Esophagus squamous epithelium (tissue), 5 donors: Measurements from ENCODE around the gene CPSF4L. TPM values are rescaled to one million over a fixed set of nuclear protein-coding genes. Genes with fewer than 3 reads are reported as not detected.
A peak's percentile ranks its signal among the peaks of the same experiment; 100 is the strongest.

Experiments used
- DNase-seq: peaks from one replicate; lab custom pipeline; 2025; lab: John Stamatoyannopoulos, UW
- H3K27ac ChIP-seq, 4 donors: fragments of 200-600 bp; sonication (generic); one replicate each; pipeline ENCODE4 v1.5.1; 2016 to 2019; ENCODE audit warnings: mild to moderate bottlenecking in 1 of 4
- H3K27me3 ChIP-seq, 4 donors: fragments of 200-600 bp; sonication (generic); 1 replicate in 3 of 4; 2 replicates in 1 of 4; pipeline versions ENCODE4 v1.5.1 to v1.6.0; 2017 to 2021; ENCODE audit warnings: antibody characterized with exemption in 1 of 4
- H3K36me3 ChIP-seq, 3 donors: fragments of 200-600 bp; sonication (generic); one replicate each; pipeline ENCODE4 v1.5.1; 2016 to 2019
- H3K4me1 ChIP-seq, 3 donors: fragments of 200-600 bp; sonication (generic); one replicate each; pipeline ENCODE4 v1.5.1; 2017 to 2019
- H3K4me3 ChIP-seq, 4 donors: fragments of 200-600 bp; sonication (generic); 1 replicate in 3 of 4; 2 replicates in 1 of 4; pipeline ENCODE4 v1.5.1; 2016 to 2019; ENCODE audit warnings: mild to moderate bottlenecking in 2 of 4, moderate library complexity in 1 of 4
- H3K9me3 ChIP-seq, 3 donors: fragments of 200-600 bp; sonication (generic); one replicate each; pipeline ENCODE4 v1.5.1; 2016 to 2019
- CTCF ChIP-seq, 6 experiments: fragments of 450-650 bp in 4 of 6; fragments of 200-600 bp in 2 of 6; sonication (generic) in 2 of 6; IDR thresholded peaks; one replicate each; pipeline ENCODE4 v1.5.1; 2016 to 2019; ENCODE audit warnings: antibody characterized with exemption in 6 of 6, mild to moderate bottlenecking in 4 of 6, moderate library complexity in 4 of 6
- POLR2A ChIP-seq, 4 donors: fragments of 450-650 bp; IDR thresholded peaks; one replicate each; pipeline ENCODE4 v1.6.1; 2017; ENCODE audit warnings: antibody characterized with exemption in 4 of 4, mild to moderate bottlenecking in 4 of 4, moderate library complexity in 3 of 4
- WGBS, 2 donors: methylation state at CpG; one replicate each; pipeline ENCODE4 v1.1.5; 2018; 5-methylcytosine and 5-hydroxymethylcytosine counted together
- intact Hi-C: fragments of 100-400 bp; cut with DNase I; formaldehyde crosslinking; loops from one replicate; pipeline ENCODE4 v1.15.0; 2022
- total RNA-seq, 4 donors: library from RNA; depleted of rRNA; stranded (reverse); fragments of >200 nt; gene quantifications; one replicate each; pipeline ENCODE4 v1.1.0, GENCODE V29; 2016
- donor health status: DM: yes; HTN: yes; CAD: no.

The CPSF4L gene
- total RNA-seq, 4 donors from 2014 or later, result not detected

GRCh38 chr17:73211745-73212144, 49.9 kb downstream of the CPSF4L start:
- no peak for DNase-seq
- Histone ChIP-seq H3K27me3 (no peaks in the 10 kb centered on the region), H3K4me3 (no peak overlapping the region), H3K27ac (no peak overlapping the region), H3K4me1 (peaks cover 0 to 31% (median 0%) of the 10 kb centered on the region in 3 donors), H3K9me3 (no peaks in the 10 kb centered on the region), H3K36me3 (peaks cover 0 to 72% (median 7%) of the 10 kb centered on the region in 3 donors)
- intact Hi-C loops, result no loop called here
- WGBS, 2 donors, result 59 to 63% methylated on average over 13 of the region's 13 CpGs
- no peak for TF ChIP-seq POLR2A (IDR thresholded peaks at IDR 0.05)
- TF ChIP-seq CTCF (IDR thresholded peaks at IDR 0.05), result no peak

- intact Hi-C loops, result no loop called here
- Histone ChIP-seq H3K4me3 (no peak overlapping the region), H3K27me3 (no peaks in the 10 kb centered on the region), H3K4me1 (peaks cover 0 to 31% (median 0%) of the 10 kb centered on the region in 3 donors), H3K9me3 (no peaks in the 10 kb centered on the region), H3K36me3 (peaks cover 5 to 72% (median 15%) of the 10 kb centered on the region in 3 donors), H3K27ac (no peak overlapping the region)
- DNase-seq, result no peak
- TF ChIP-seq POLR2A (IDR thresholded peaks at IDR 0.05) (no peak), CTCF (IDR thresholded peaks at IDR 0.05) (peak in 2 of 6 experiments; percentile 17 to 22)
- WGBS, 2 donors, result 82 to 85% methylated on average over 8 of the region's 8 CpGs
Observed at GRCh38 chr17:73210002-73210678, 51.5 kb downstream of the CPSF4L start.

DNA sequence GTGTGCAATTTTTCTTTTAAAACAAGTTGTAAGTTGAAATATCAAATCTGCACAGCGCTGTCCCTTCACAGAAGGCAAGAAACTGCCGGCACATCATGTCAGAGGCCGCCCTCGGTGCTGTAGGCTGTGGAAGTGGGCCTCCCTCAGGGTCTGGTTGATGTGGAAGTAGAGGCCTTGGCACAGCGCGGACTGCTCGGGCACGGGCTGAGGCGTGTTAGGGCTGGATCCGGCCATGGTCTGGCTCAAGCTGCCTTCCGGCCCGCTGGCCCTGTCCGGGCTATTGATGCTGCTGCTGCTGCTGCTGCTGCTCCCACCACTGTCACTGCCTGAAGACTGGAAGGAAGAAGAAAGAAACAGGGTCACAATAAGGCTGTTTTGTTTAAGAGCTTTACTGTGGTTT, 52.2 kb downstream of the CPSF4L start:
- H3K9me3 ChIP-seq, result no peaks in the 10 kb centered on the region
- no peak for DNase-seq
- no peak overlapping the region for H3K27ac ChIP-seq
- H3K27me3 ChIP-seq, result no peaks in the 10 kb centered on the region
- H3K4me1 ChIP-seq, result peaks cover 0 to 31% (median 0%) of the 10 kb centered on the region in 3 donors
- H3K4me3 ChIP-seq, result no peak overlapping the region
- TF ChIP-seq POLR2A (IDR thresholded peaks at IDR 0.05) (no peak), CTCF (IDR thresholded peaks at IDR 0.05) (no peak)
- WGBS, 2 donors, result 72 to 76% methylated on average over 3 to 13 of the region's 13 CpGs
- intact Hi-C loops, result no loop called here
- peaks cover 5 to 77% (median 18%) of the 10 kb centered on the region in 3 donors for H3K36me3 ChIP-seq

DNA sequence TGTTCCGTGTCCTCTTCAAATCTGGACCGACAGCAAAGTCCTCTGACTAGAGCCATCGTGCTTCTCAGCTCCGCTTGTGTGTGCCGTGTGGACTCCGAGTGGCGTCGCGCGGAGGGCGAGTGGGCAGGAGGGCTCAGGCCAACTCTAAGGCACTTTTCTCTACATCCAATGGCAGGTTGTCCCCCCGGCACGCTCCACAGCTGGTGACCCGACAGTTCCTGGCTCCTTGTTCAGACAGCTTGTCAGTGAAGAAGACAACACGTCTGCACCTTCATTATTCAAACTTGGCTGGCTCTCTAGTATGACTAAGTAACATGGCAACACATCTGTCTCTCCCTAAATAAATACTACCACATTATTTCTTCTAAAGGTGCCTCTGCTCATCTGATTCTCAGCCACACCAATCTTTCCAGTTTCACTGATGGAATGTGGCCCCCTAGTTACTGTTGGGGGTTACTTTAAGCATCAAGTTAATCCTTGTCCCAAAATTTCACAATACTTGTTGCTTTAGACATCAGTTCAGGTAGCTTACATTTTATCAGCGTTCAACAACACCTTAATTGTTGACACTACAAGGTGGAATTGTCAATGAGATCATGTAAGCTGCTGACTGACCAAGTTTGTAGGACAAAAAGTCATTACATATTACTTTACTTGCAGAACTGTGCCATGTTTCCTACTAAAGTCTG, 53.4 kb downstream of the CPSF4L start:
- DNase-seq, result no peak
- H3K27ac ChIP-seq, result peak overlapping the region in 1 of 4 donors; percentile 55
- intact Hi-C loops, result no loop called here
- no peak overlapping the region for H3K4me3 ChIP-seq
- WGBS, 2 donors, result 67 to 71% methylated on average over 8 to 14 of the region's 16 CpGs
- H3K36me3 ChIP-seq, result peaks cover 5 to 82% (median 30%) of the 10 kb centered on the region in 3 donors
- H3K4me1 ChIP-seq, result peaks cover 0 to 42% (median 2%) of the 10 kb centered on the region in 3 donors
- TF ChIP-seq CTCF (IDR thresholded peaks at IDR 0.05) (no peak), POLR2A (IDR thresholded peaks at IDR 0.05) (no peak)
- no peaks in the 10 kb centered on the region for H3K27me3 ChIP-seq
- H3K9me3 ChIP-seq, result no peaks in the 10 kb centered on the region

GRCh38 chr17:73205459-73205961, 56.2 kb downstream of the CPSF4L start:
- H3K27ac ChIP-seq, result no peak overlapping the region
- H3K4me3 ChIP-seq, result no peak overlapping the region
- no peaks in the 10 kb centered on the region for H3K9me3 ChIP-seq
- no peaks in the 10 kb centered on the region for H3K27me3 ChIP-seq
- 83 to 95% methylated on average over 7 to 9 of the region's 10 CpGs for WGBS, 2 donors
- intact Hi-C loops, result no loop called here
- no peak for DNase-seq
- TF ChIP-seq CTCF (IDR thresholded peaks at IDR 0.05) (no peak), POLR2A (IDR thresholded peaks at IDR 0.05) (no peak)
- peaks cover 0 to 51% (median 2%) of the 10 kb centered on the region in 3 donors for H3K4me1 ChIP-seq
- H3K36me3 ChIP-seq, result peaks cover 13 to 97% (median 52%) of the 10 kb centered on the region in 3 donors
